ENCODE data around the gene BRD7.

Gene BRD7

GRCh38 chr16:50271148-50272041 lies 97.4 kb downstream of the BRD7 start:
- no peak for DNase-seq

- peak; percentile 31 to 50 for DNase-seq
These were observed 98.2 kb downstream of the BRD7 start for GRCh38 chr16:50270510-50271147.

GRCh38 chr16:50269769-50270509 lies 98.8 kb downstream of the BRD7 start:
- no peak for DNase-seq

- no peak for DNase-seq
These were observed 99.6 kb downstream of the BRD7 start for GRCh38 chr16:50269061-50269705.

- no peak for DNase-seq
These were observed 100.4 kb downstream of the BRD7 start for GRCh38 chr16:50268352-50268751.

GRCh38 chr16:50267651-50268050 lies 101.1 kb downstream of the BRD7 start:
- DNase-seq = peak; percentile 63 to 74

GRCh38 chr16:50267151-50267631 lies 101.6 kb downstream of the BRD7 start:
- no peak for DNase-seq

GRCh38 chr16:50266337-50267091 lies 102.3 kb downstream of the BRD7 start, which contains the start of gene ADCY7:
Gene ADCY7 (plus strand): TSS chr16:50266551. CDS start chr16:50288180, 21,629 bp downstream.
- peak; percentile 79 to 89 for DNase-seq

Measured in inflammatory macrophage (primary cell).